Measurements from ENCODE around the gene TTYH3. TPM values are rescaled to one million over a fixed set of nuclear protein-coding genes. Genes with fewer than 3 reads are reported as not detected.
A peak's percentile ranks its signal among the peaks of the same experiment; 100 is the strongest.

Gene TTYH3
- total RNA-seq, 1 experiment from 2014 or later: 122 TPM

DNA sequence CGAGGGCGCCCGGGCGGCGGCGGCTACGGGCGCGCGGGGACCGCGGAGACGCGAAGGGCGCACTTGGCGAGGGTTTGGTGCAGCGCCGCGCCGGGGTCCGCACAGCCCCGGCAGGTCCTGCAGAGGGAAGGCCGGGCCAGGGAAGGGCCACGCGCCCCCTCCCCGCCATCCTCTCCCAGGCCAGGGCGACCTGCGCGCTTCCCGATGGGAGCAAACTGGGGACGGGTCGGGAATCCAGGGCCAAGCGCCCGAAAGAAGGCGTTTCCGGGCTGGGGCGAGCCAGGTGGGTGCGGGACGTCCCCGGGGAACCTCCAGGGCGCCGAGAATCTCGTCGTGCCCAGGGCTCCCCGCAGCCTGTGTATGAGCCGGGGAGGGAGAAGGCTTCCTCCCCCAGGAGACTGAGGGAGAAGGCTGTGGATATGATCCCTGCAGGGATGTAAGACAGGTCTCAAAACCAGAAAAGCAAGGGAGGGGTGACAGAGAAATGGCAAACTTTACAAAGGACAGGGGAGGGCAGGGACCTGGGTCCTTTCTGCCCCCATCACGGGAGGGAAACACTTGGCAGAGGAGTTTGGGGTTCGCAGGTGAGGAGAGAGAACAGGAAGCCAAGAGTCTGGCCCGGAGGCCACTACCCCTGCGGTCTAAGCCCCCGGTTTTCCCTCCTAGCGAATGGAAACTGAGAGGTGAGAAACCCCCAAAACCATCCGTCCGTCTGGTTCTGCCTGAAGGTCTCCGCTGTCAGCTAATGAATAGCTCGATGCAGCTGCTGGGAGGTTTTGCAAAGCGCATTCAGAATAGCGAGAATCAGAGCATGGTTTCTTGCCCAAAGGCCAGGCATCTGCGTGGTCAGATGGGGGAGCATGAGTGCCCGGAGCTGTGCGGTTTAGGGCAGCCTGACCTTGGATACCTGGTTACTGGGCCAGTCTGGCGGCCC, 56.9 kb downstream of the TTYH3 start:
- no peak overlapping the region for H2AFZ ChIP-seq (ENCODE audit: low read length)
- H3K14ac ChIP-seq (ENCODE audit: insufficient read depth, low read length): peak overlapping the region; percentile 84
- H3K27me3 Mint-ChIP-seq (ENCODE audit: low read depth): peaks cover 53% of the 10 kb centered on the region
- H3K79me1 ChIP-seq (ENCODE audit: insufficient read depth, low read depth, low read length, poor library complexity, severe bottlenecking): no peaks in the 10 kb centered on the region
- H3K9me3 ChIP-seq (ENCODE audit: control insufficient read depth, low read depth, low read length): no peaks in the 10 kb centered on the region
- peak overlapping the region; percentile 54 for H3K4me2 ChIP-seq (ENCODE audit: insufficient read depth, insufficient read length, low read length)
- no peaks in the 10 kb centered on the region; a peak in 1 of 5 replicates for H3K9me3 Mint-ChIP-seq
- H2AK5ac ChIP-seq (ENCODE audit: insufficient read length, low read length): no peak overlapping the region
- H2BK5ac ChIP-seq (ENCODE audit: insufficient read length, low read length): no peak overlapping the region
- H3K4me1 Mint-ChIP-seq: peaks cover 5 to 8% of the 10 kb centered on the region in 2 experiments
- peak overlapping the region; percentile 53 to 75 for H3K4me3 Mint-ChIP-seq
- no peak overlapping the region for H4K8ac ChIP-seq (replicated peaks; ENCODE audit: insufficient read length, low read depth, low read length)
- no peak overlapping the region for H2BK12ac ChIP-seq (ENCODE audit: insufficient read length, low read depth, low read length)
- no peak overlapping the region for H4K5ac ChIP-seq (ENCODE audit: insufficient read length, low read depth, low read length)
- H3K27ac ChIP-seq (ENCODE audit: insufficient read length, low read depth, low read length): no peak overlapping the region
- no peaks in the 10 kb centered on the region for H3K79me2 ChIP-seq (ENCODE audit: insufficient read depth, low read length)
- H3K27me3 ChIP-seq (ENCODE audit: insufficient read depth, low read length): peaks cover 12% of the 10 kb centered on the region; the same call in 1 of the 2 replicates
- no peak overlapping the region; a peak in 1 of 7 replicates for H3K27ac Mint-ChIP-seq
- H3K23ac ChIP-seq (ENCODE audit: insufficient read length, low read depth, low read length): no peak overlapping the region
- H3K4ac ChIP-seq (ENCODE audit: low read depth, low read length): no peak overlapping the region
- H3K56ac ChIP-seq (ENCODE audit: insufficient read length, low read depth, low read length): no peak overlapping the region
- H2BK120ac ChIP-seq (ENCODE audit: low read depth, low read length, poor library complexity, severe bottlenecking): no peak overlapping the region
- TF ChIP-seq, protein P1, sequence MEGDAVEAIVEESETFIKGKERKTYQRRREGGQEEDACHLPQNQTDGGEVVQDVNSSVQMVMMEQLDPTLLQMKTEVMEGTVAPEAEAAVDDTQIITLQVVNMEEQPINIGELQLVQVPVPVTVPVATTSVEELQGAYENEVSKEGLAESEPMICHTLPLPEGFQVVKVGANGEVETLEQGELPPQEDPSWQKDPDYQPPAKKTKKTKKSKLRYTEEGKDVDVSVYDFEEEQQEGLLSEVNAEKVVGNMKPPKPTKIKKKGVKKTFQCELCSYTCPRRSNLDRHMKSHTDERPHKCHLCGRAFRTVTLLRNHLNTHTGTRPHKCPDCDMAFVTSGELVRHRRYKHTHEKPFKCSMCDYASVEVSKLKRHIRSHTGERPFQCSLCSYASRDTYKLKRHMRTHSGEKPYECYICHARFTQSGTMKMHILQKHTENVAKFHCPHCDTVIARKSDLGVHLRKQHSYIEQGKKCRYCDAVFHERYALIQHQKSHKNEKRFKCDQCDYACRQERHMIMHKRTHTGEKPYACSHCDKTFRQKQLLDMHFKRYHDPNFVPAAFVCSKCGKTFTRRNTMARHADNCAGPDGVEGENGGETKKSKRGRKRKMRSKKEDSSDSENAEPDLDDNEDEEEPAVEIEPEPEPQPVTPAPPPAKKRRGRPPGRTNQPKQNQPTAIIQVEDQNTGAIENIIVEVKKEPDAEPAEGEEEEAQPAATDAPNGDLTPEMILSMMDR (conservative IDR thresholded peaks at IDR 0.05): no peak
- no peak overlapping the region for H3K18ac ChIP-seq (ENCODE audit: insufficient read length, low read depth, low read length)
- no peak overlapping the region for H2BK15ac ChIP-seq (ENCODE audit: low read depth, low read length)
- DNase-seq: no peak
- H3K9ac ChIP-seq (ENCODE audit: extremely low read depth, insufficient read length, low read length): no peak overlapping the region
- H3T11ph ChIP-seq (ENCODE audit: low read length): no peak overlapping the region
- H3K23me2 ChIP-seq (ENCODE audit: insufficient read length, low read depth, low read length, poor library complexity, severe bottlenecking): peaks cover 11% of the 10 kb centered on the region
- H2BK20ac ChIP-seq (ENCODE audit: low read depth, low read length, poor library complexity, severe bottlenecking): no peak overlapping the region
- H3K4me1 ChIP-seq (ENCODE audit: insufficient read depth, low read length): no peaks in the 10 kb centered on the region
- no peaks in the 10 kb centered on the region; a peak in 1 of 7 replicates for H3K36me3 Mint-ChIP-seq (ENCODE audit: insufficient read depth in 1 of 3, low read depth in 3 of 3)
- H4K20me1 ChIP-seq (ENCODE audit: control insufficient read depth, insufficient read depth, insufficient read length): no peaks in the 10 kb centered on the region
- no peak overlapping the region for H4K91ac ChIP-seq (ENCODE audit: insufficient read length, low read depth, low read length)
- WGBS (ENCODE audit: extremely low coverage, insufficient read length, low lambda C conversion rate): no CpG with 5 or more reads among the region's 62 CpGs
